Hepatocyte (in vitro differentiated cells): ENCODE data around the gene PLD1. TPM values are rescaled to one million over a fixed set of nuclear protein-coding genes. Genes with fewer than 3 reads are reported as not detected.

Experiments
- DNase-seq: peaks from one replicate; pipeline ENCODE4 v3.0.0-alpha.2; 2016; ENCODE audit warnings: low spot score
- H2AFZ ChIP-seq: fragments of 200-600 bp; sonication (generic); 2 replicates; pipeline ENCODE4 v1.6.0; 2016; ENCODE audit warnings: antibody characterized with exemption, mild to moderate bottlenecking
- H3K27ac ChIP-seq: fragments of 200-600 bp; sonication (generic); 2 replicates; pipeline ENCODE4 v1.5.1; 2016; ENCODE audit warnings: mild to moderate bottlenecking
- H3K27me3 ChIP-seq: fragments of 200-600 bp; sonication (generic); 2 replicates; pipeline ENCODE4 v1.6.1; 2016
- H3K36me3 ChIP-seq: fragments of 200-600 bp; sonication (generic); replicated peaks from 2 replicates; pipeline ENCODE4 v1.5.1; 2016; ENCODE audit warnings: low read depth; ENCODE audit not compliant: insufficient read depth
- H3K4me1 ChIP-seq: fragments of 200-600 bp; sonication (generic); 2 replicates; pipeline ENCODE4 v1.5.1; 2016; ENCODE audit warnings: mild to moderate bottlenecking, moderate library complexity; ENCODE audit not compliant: insufficient read depth
- H3K4me2 ChIP-seq: fragments of 200-600 bp; sonication (generic); 2 replicates; pipeline ENCODE4 v1.6.0; 2016
- H3K4me3 ChIP-seq: fragments of 200-600 bp; sonication (generic); 2 replicates; pipeline ENCODE4 v1.5.1; 2016; ENCODE audit warnings: mild to moderate bottlenecking
- H3K79me2 ChIP-seq: fragments of 200-600 bp; sonication (generic); 2 replicates; pipeline ENCODE4 v1.6.0; 2017; ENCODE audit warnings: mild to moderate bottlenecking
- H3K9me2 ChIP-seq: fragments of 200-600 bp; sonication (generic); replicated peaks from 2 replicates; pipeline ENCODE4 v1.6.0; 2017; ENCODE audit warnings: mild to moderate bottlenecking; ENCODE audit not compliant: insufficient read depth
- H3K9me3 ChIP-seq: fragments of 200-600 bp; sonication (generic); 2 replicates; pipeline ENCODE4 v1.5.1; 2016; ENCODE audit warnings: low read depth, mild to moderate bottlenecking
- H4K20me1 ChIP-seq: fragments of 200-600 bp; sonication (generic); 2 replicates; pipeline ENCODE4 v1.6.0; 2016; ENCODE audit warnings: mild to moderate bottlenecking; ENCODE audit not compliant: insufficient read depth, poor library complexity, severe bottlenecking
- CTCF ChIP-seq: fragments of 200-600 bp; sonication (generic); IDR thresholded peaks from 2 replicates; pipeline ENCODE4 v1.5.1; 2016; ENCODE audit warnings: antibody characterized with exemption, mild to moderate bottlenecking; ENCODE audit not compliant: poor library complexity
- EZH2 ChIP-seq: fragments of 200-600 bp; sonication (generic); IDR thresholded peaks from 2 replicates; pipeline ENCODE4 v1.6.1; 2016; ENCODE audit warnings: antibody characterized with exemption, mild to moderate bottlenecking, borderline replicate concordance
- EZH2phosphoT487 ChIP-seq: fragments of 200-600 bp; sonication (generic); IDR thresholded peaks from one replicate; pipeline ENCODE4 v1.6.1; 2018; ENCODE audit warnings: antibody characterized with exemption, mild to moderate bottlenecking, low read depth, moderate library complexity; ENCODE audit not compliant: unreplicated experiment, severe bottlenecking
- WGBS: methylation state at CpG from one replicate; pipeline ENCODE4 v1.1.6; 2016; ENCODE audit warnings: low lambda C conversion rate; ENCODE audit errors: missing lambda C conversion rate; 5-methylcytosine and 5-hydroxymethylcytosine counted together
- polyA plus RNA-seq: library from polyadenylated mRNA; unstranded; fragments of >200 nt; fragmentation: Nextera tagmentation; extraction: Ambion mirVana; gene quantifications from 2 replicates; pipeline ENCODE4 v1.2.1, GENCODE V29; 2016
- total RNA-seq: library from RNA; depleted of rRNA; stranded (reverse); fragments of >200 nt; gene quantifications from 2 replicates; pipeline ENCODE4 v1.2.3, GENCODE V29; 2014

The PLD1 gene
- total and polyA plus RNA-seq, 2 experiments from 2014 or later = 29.4 to 71.1 TPM

GRCh38 chr3:171783086-171783485, 27.2 kb downstream of the PLD1 start:
- no peaks in the 10 kb centered on the region for H3K9me2 ChIP-seq
- no peak for DNase-seq
- H3K27me3 ChIP-seq = no peaks in the 10 kb centered on the region
- no peak overlapping the region for H2AFZ ChIP-seq
- H3K4me2 ChIP-seq = no peak overlapping the region
- peaks cover 6% of the 10 kb centered on the region for H3K4me1 ChIP-seq
- H3K4me3 ChIP-seq = no peak overlapping the region
- peaks cover 56% of the 10 kb centered on the region for H3K79me2 ChIP-seq
- no peaks in the 10 kb centered on the region for H3K9me3 ChIP-seq
- H3K27ac ChIP-seq = no peak overlapping the region
- H3K36me3 ChIP-seq = no peaks in the 10 kb centered on the region
- no peak for TF ChIP-seq EZH2
- no peak for TF ChIP-seq EZH2phosphoT487
- H4K20me1 ChIP-seq = no peaks in the 10 kb centered on the region
- 81% methylated on average over 2 of the region's 2 CpGs for WGBS

DNA sequence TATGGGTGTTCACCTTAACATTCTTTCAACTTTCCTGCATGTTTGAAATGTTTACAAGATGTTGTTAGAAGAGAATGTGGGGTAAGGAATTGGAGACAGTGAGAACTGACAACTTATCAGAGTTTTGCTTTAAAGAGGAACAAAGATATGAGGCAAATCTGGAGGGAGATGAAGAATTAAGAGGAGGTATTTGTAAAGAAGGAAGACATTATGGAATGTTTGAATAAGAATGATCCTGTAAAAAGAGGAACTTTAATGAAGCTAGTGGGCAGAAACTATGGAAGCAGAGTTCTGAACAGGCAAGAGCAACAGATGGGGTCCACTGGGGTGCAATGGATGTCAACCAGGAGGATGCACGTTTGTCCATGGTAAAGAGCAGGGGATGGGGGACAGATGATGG, 27.7 kb downstream of the PLD1 start:
- Histone ChIP-seq H3K9me3 (no peaks in the 10 kb centered on the region), H3K36me3 (no peaks in the 10 kb centered on the region), H4K20me1 (no peaks in the 10 kb centered on the region), H3K4me1 (peaks cover 6% of the 10 kb centered on the region), H3K27me3 (no peaks in the 10 kb centered on the region), H3K4me3 (no peak overlapping the region), H3K27ac (no peak overlapping the region), H2AFZ (no peak overlapping the region), H3K9me2 (no peaks in the 10 kb centered on the region), H3K79me2 (peaks cover 59% of the 10 kb centered on the region), H3K4me2 (no peak overlapping the region)
- DNase-seq = no peak
- no peak for TF ChIP-seq EZH2
- TF ChIP-seq CTCF = no peak
- no peak for TF ChIP-seq EZH2phosphoT487
- WGBS = 70% methylated on average over 1 of the region's 1 CpG

- no peak overlapping the region for H3K4me2 ChIP-seq
- peaks cover 60% of the 10 kb centered on the region for H3K79me2 ChIP-seq
These were observed 28.6 kb downstream of the PLD1 start for GRCh38 chr3:171781711-171782127.

DNA sequence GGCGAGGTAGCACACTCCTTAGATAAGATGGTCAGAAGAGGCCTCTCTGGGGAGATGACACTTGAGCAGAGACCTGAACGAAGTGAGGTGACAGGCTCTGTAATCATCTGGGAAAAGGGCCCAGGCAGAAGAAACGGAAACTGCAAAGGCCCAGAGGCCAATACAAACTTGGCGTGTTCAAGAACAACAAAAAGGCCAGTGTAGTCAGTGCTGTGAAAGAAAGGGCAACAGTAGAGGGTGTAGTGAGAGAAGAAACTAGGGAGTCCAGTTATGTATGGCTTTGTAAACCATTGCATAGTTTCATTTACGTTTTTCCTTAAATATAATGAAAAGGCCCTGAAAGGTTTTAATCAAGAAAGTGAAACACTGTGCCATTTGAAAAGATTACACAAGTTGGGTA, 31.8 kb downstream of the PLD1 start:
- H3K27ac ChIP-seq = no peak overlapping the region
- H3K4me1 ChIP-seq = peaks cover 5% of the 10 kb centered on the region
- H3K9me3 ChIP-seq = no peaks in the 10 kb centered on the region
- 93% methylated on average over 5 of the region's 5 CpGs for WGBS
- H4K20me1 ChIP-seq = no peaks in the 10 kb centered on the region
- TF ChIP-seq CTCF = no peak
- no peak for TF ChIP-seq EZH2
- TF ChIP-seq EZH2phosphoT487 = no peak
- H3K36me3 ChIP-seq = no peaks in the 10 kb centered on the region
- H3K79me2 ChIP-seq = peaks cover 50% of the 10 kb centered on the region
- H3K4me3 ChIP-seq = no peak overlapping the region
- no peaks in the 10 kb centered on the region for H3K27me3 ChIP-seq
- H2AFZ ChIP-seq = no peak overlapping the region
- no peak overlapping the region for H3K4me2 ChIP-seq
- H3K9me2 ChIP-seq = no peaks in the 10 kb centered on the region
- DNase-seq = no peak

More at GRCh38 chr3:171781711-171782127, 28.6 kb downstream of the PLD1 start:
- DNase-seq = no peak
- no peak for TF ChIP-seq CTCF
- no peak for TF ChIP-seq EZH2
- TF ChIP-seq EZH2phosphoT487 = no peak
- Histone ChIP-seq H3K27me3 (no peaks in the 10 kb centered on the region), H3K4me1 (peaks cover 11% of the 10 kb centered on the region), H4K20me1 (no peaks in the 10 kb centered on the region), H2AFZ (no peak overlapping the region), H3K9me2 (no peaks in the 10 kb centered on the region), H3K27ac (no peak overlapping the region), H3K4me3 (no peak overlapping the region), H3K36me3 (no peaks in the 10 kb centered on the region), H3K9me3 (no peaks in the 10 kb centered on the region)
- 83% methylated on average over 4 of the region's 4 CpGs for WGBS
